PC-3 (cell line): ENCODE measurements around the gene EHMT1. TPM values are rescaled to one million over a fixed set of nuclear protein-coding genes. Genes with fewer than 3 reads are reported as not detected.

Source experiments
- ATAC-seq: fragments of 200-7000 bp; cut with Tn5 transposase; 2 replicates; pipeline ENCODE4 v1.9.1; 2020; ENCODE audit warnings: mild to moderate bottlenecking, moderate library complexity
- BruUV-seq: library from RNA; stranded (reverse); fragments of 400-500 nt; replicated peaks from 2 replicates; lab custom pipeline; 2021; lab: Mats Ljungman, UMichigan
- CTCF ChIA-PET: fragments of 300-600 bp; sonication (Branson Sonifier 250); formaldehyde crosslinking; loops from one replicate; lab custom pipeline; 2022; ENCODE audit warnings: antibody characterized with exemption; lab: Charles Lee
- POLR2A ChIA-PET: fragments of 300-600 bp; sonication (Branson Sonifier 250); formaldehyde crosslinking; loops from one replicate; lab custom pipeline; 2022; ENCODE audit warnings: antibody characterized with exemption; ENCODE audit not compliant: unreplicated experiment; lab: Charles Lee
- DNase-seq: peaks from one replicate; pipeline ENCODE4 v3.0.0-alpha.2; 2015
- H2AFZ ChIP-seq: fragments of 300-600 bp; sonication (generic); 2 replicates; pipeline ENCODE4 v1.6.0; 2016; ENCODE audit warnings: antibody characterized with exemption, low read length
- H3F3A ChIP-seq: fragments of 300-600 bp; sonication (generic); one replicate; pipeline ENCODE4 v1.6.0; 2017; ENCODE audit warnings: antibody characterized with exemption, low read length, control low read depth, mild to moderate bottlenecking; ENCODE audit not compliant: unreplicated experiment
- H3K27ac ChIP-seq: fragments of 300-600 bp; sonication (generic); 2 replicates; pipeline ENCODE4 v1.5.1; 2016; ENCODE audit warnings: mild to moderate bottlenecking, low read length
- H3K27me3 ChIP-seq: fragments of 300-600 bp; sonication (generic); 2 replicates; pipeline ENCODE4 v1.6.1; 2016; ENCODE audit warnings: low read length, mixed read lengths
- H3K36me3 ChIP-seq: fragments of 300-600 bp; sonication (generic); 2 replicates; pipeline ENCODE4 v1.6.1; 2016; ENCODE audit warnings: low read depth, mixed run types, low read length, mixed read lengths
- H3K4me1 ChIP-seq: fragments of 300-600 bp; sonication (generic); 2 replicates; pipeline ENCODE4 v1.5.1; 2016; ENCODE audit warnings: low read length; ENCODE audit not compliant: insufficient read depth
- H3K4me2 ChIP-seq: fragments of 300-600 bp; sonication (generic); 2 replicates; pipeline ENCODE4 v1.6.0; 2016; ENCODE audit warnings: low read length
- H3K4me3 ChIP-seq: fragments of 300-600 bp; sonication (generic); 2 replicates; pipeline ENCODE4 v1.5.1; 2016; ENCODE audit warnings: mild to moderate bottlenecking, low read length, mixed read lengths
- H3K79me2 ChIP-seq: fragments of 300-600 bp; sonication (generic); 2 replicates; pipeline ENCODE4 v1.6.1; 2017; ENCODE audit warnings: low read length, mixed read lengths
- H3K9ac ChIP-seq: fragments of 300-600 bp; sonication (generic); 2 replicates; pipeline ENCODE4 v1.6.0; 2016; ENCODE audit warnings: mild to moderate bottlenecking, low read length
- H3K9me2 ChIP-seq: fragments of 300-600 bp; sonication (generic); replicated peaks from 2 replicates; pipeline ENCODE4 v1.6.1; 2016; ENCODE audit warnings: mixed run types, low read length, mixed read lengths
- H3K9me3 ChIP-seq: fragments of 300-600 bp; sonication (generic); 2 replicates; pipeline ENCODE4 v1.6.1; 2016; ENCODE audit warnings: low read length, mixed read lengths
- H4K20me1 ChIP-seq: fragments of 300-600 bp; sonication (generic); 2 replicates; pipeline ENCODE4 v1.6.1; 2016; ENCODE audit warnings: low read length, mixed read lengths
- EZH2 ChIP-seq: fragments of 300-600 bp; sonication (generic); IDR thresholded peaks from one replicate; pipeline ENCODE4 v1.6.1; 2017; ENCODE audit warnings: antibody characterized with exemption, mild to moderate bottlenecking, low read length; ENCODE audit not compliant: unreplicated experiment
- EZH2phosphoT487 ChIP-seq: fragments of 300-600 bp; sonication (generic); IDR thresholded peaks from 2 replicates; pipeline ENCODE4 v1.6.1; 2018; ENCODE audit warnings: mild to moderate bottlenecking, antibody characterized with exemption, low read length, borderline replicate concordance
- intact Hi-C: fragments of 100-400 bp; cut with micrococcal nuclease; formaldehyde crosslinking; loops from 2 replicates; pipeline ENCODE4 v1.9.0; 2023
- total RNA-seq: library from RNA; depleted of rRNA; stranded (reverse); fragments of >200 nt; gene quantifications from 2 replicates; pipeline ENCODE4 v1.2.3, GENCODE V29; 2014
- TF ChIP-seq, protein P1 (sequence below): fragments of 300-600 bp; sonication (generic); conservative IDR thresholded peaks from 2 replicates; pipeline ENCODE4 v1.5.1; 2017; ENCODE audit warnings: antibody characterized with exemption, low read depth, mild to moderate bottlenecking, low read length

The EHMT1 gene
- total RNA-seq, 1 experiment from 2014 or later: 42.8 TPM

DNA sequence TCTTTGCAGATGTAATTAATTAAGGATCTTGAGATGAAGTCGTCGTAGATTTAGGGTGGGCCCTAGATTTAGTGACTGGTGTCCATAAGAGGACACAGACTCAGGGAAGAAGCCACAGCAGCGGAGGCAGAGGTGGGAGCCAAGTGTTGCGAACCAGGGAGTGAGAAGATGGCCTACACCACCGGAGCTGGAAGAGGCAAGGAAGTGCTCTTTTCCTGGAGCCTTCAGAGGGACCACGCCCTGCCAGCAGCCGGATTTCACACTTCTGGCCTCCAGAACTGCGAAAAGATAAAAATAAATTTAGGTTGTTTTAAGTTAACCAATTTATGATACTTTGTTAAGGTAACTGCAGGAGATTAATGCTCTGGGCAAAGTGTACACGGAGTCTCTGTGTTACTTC lies 30.7 kb downstream of the EHMT1 start:
- Histone ChIP-seq H4K20me1 (no peaks in the 10 kb centered on the region), H3K9me3 (no peaks in the 10 kb centered on the region), H3K27me3 (no peaks in the 10 kb centered on the region), H3K4me3 (no peak overlapping the region), H3K79me2 (peaks cover 72% of the 10 kb centered on the region), H3K9me2 (no peaks in the 10 kb centered on the region), H3K4me1 (no peaks in the 10 kb centered on the region), H3F3A (no peaks in the 10 kb centered on the region), H3K27ac (no peak overlapping the region), H3K9ac (no peak overlapping the region), H3K4me2 (no peak overlapping the region), H2AFZ (no peak overlapping the region), H3K36me3 (peaks cover 5% of the 10 kb centered on the region; the same call in 1 of the 2 replicates)
- DNase-seq: no peak
- intact Hi-C loops: no loop called here
- TF ChIP-seq EZH2phosphoT487: no peak
- no peak for TF ChIP-seq EZH2
- TF ChIP-seq, protein P1, sequence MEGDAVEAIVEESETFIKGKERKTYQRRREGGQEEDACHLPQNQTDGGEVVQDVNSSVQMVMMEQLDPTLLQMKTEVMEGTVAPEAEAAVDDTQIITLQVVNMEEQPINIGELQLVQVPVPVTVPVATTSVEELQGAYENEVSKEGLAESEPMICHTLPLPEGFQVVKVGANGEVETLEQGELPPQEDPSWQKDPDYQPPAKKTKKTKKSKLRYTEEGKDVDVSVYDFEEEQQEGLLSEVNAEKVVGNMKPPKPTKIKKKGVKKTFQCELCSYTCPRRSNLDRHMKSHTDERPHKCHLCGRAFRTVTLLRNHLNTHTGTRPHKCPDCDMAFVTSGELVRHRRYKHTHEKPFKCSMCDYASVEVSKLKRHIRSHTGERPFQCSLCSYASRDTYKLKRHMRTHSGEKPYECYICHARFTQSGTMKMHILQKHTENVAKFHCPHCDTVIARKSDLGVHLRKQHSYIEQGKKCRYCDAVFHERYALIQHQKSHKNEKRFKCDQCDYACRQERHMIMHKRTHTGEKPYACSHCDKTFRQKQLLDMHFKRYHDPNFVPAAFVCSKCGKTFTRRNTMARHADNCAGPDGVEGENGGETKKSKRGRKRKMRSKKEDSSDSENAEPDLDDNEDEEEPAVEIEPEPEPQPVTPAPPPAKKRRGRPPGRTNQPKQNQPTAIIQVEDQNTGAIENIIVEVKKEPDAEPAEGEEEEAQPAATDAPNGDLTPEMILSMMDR: no peak
- POLR2A ChIA-PET: no interaction called here
- ATAC-seq: no peak
- BruUV-seq: no TSS peak
- CTCF ChIA-PET: no interaction called here

DNA sequence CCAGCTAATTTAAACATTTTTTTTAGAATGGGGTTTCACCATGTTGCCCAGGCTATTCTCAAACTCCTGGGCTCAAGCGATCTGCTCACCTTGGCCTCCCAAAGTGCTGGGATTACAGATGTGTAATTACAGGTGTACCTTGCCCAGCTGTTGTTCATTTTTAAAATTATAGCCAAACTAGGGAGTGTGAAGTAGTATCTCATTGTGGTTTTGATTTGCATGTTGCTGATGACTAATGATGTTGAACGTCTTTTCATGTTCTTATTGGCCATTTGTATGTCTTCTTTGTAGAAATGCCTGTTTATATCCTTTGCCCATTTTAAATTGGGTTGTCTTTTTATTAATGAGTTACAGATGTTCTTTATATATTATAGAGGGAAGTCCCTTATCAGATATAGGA lies 31.5 kb downstream of the EHMT1 start:
- intact Hi-C loops: no loop called here
- ATAC-seq: no peak

DNA sequence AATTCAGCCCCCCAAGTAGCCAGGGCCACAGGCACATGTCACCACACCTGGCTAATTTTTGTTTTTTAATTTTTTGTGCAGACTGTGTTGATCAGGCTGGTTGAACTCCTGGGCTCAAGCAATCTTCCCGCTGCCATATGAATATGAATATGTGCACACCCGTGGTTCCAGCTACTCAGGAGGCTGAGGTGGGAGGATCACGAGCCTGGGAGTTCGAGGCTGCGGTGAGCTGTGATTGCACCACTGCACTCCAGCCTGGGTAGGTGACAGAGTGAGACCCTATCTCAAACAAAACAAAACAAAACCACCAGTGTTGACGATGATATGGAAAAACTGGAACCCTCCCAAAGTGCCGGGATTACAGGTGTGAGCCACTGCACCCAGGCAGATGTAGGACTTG lies 32.0 kb downstream of the EHMT1 start:
- Histone ChIP-seq H3K4me2 (no peak overlapping the region), H4K20me1 (no peaks in the 10 kb centered on the region), H3K4me1 (no peaks in the 10 kb centered on the region), H3K79me2 (peaks cover 72% of the 10 kb centered on the region), H3K9ac (no peak overlapping the region), H3F3A (no peaks in the 10 kb centered on the region), H3K4me3 (no peak overlapping the region), H3K36me3 (peaks cover 5% of the 10 kb centered on the region; the same call in 1 of the 2 replicates), H3K27ac (no peak overlapping the region), H2AFZ (no peak overlapping the region), H3K9me2 (no peaks in the 10 kb centered on the region), H3K27me3 (no peaks in the 10 kb centered on the region), H3K9me3 (no peaks in the 10 kb centered on the region)
- intact Hi-C loops: no loop called here
- DNase-seq: no peak
- CTCF ChIA-PET: no interaction called here
- ATAC-seq: no peak
- no TSS peak for BruUV-seq
- TF ChIP-seq EZH2 (no peak), EZH2phosphoT487 (no peak)
- TF ChIP-seq, protein P1: no peak
- POLR2A ChIA-PET: no interaction called here

More for the DNA sequence above, 31.5 kb downstream of the EHMT1 start:
- no peak overlapping the region for H2AFZ ChIP-seq
- no peaks in the 10 kb centered on the region for H3F3A ChIP-seq
- no peaks in the 10 kb centered on the region for H3K9me2 ChIP-seq
- no peak overlapping the region for H3K9ac ChIP-seq
- DNase-seq: no peak
- CTCF ChIA-PET: interaction anchor here (0.7 kb wide), 1 partner anchor 20 kb away, joined by 4 read pairs; no protein-coding TSS in a partner anchor
- H4K20me1 ChIP-seq: no peaks in the 10 kb centered on the region
- H3K27ac ChIP-seq: no peak overlapping the region
- BruUV-seq: no TSS peak
- H3K4me1 ChIP-seq: no peaks in the 10 kb centered on the region
- H3K79me2 ChIP-seq: peaks cover 72% of the 10 kb centered on the region
- POLR2A ChIA-PET: no interaction called here
- no peak overlapping the region for H3K4me3 ChIP-seq
- H3K36me3 ChIP-seq: peaks cover 5% of the 10 kb centered on the region; the same call in 1 of the 2 replicates
- H3K4me2 ChIP-seq: no peak overlapping the region
- no peaks in the 10 kb centered on the region for H3K9me3 ChIP-seq
- no peak for TF ChIP-seq EZH2phosphoT487
- no peak for TF ChIP-seq EZH2
- TF ChIP-seq, protein P1: no peak
- H3K27me3 ChIP-seq: no peaks in the 10 kb centered on the region
